Ishikawa (cell line): ENCODE measurements around the gene SKAP1.

Experiments
- CREB1 ChIP-seq: IDR thresholded peaks from 2 replicates; pipeline ENCODE4 v1.6.1; 2012; ENCODE audit warnings: low read depth
- FOXM1 ChIP-seq: IDR thresholded peaks from 2 replicates; pipeline ENCODE4 v1.6.1; 2012; ENCODE audit warnings: low read depth, borderline replicate concordance
- RAD21 ChIP-seq: IDR thresholded peaks from 2 replicates; pipeline ENCODE4 v1.6.1; 2012; ENCODE audit warnings: low read depth
- TAF1 ChIP-seq: IDR thresholded peaks from 2 replicates; pipeline ENCODE4 v1.6.1; 2012; ENCODE audit warnings: low read depth, mild to moderate bottlenecking

- TF ChIP-seq RAD21 = no peak
- no peak for TF ChIP-seq CREB1
- TF ChIP-seq TAF1 = no peak
- TF ChIP-seq FOXM1 = no peak
These were observed 267.0 kb downstream of the SKAP1 start for GRCh38 chr17:48162946-48163506.
